ENCODE measurements around the gene IL18RAP. TPM values are rescaled to one million over a fixed set of nuclear protein-coding genes. Genes with fewer than 3 reads are reported as not detected.

Gene IL18RAP
- total RNA-seq, 1 experiment from 2014 or later, result not detected

- TF ChIP-seq, protein P1, sequence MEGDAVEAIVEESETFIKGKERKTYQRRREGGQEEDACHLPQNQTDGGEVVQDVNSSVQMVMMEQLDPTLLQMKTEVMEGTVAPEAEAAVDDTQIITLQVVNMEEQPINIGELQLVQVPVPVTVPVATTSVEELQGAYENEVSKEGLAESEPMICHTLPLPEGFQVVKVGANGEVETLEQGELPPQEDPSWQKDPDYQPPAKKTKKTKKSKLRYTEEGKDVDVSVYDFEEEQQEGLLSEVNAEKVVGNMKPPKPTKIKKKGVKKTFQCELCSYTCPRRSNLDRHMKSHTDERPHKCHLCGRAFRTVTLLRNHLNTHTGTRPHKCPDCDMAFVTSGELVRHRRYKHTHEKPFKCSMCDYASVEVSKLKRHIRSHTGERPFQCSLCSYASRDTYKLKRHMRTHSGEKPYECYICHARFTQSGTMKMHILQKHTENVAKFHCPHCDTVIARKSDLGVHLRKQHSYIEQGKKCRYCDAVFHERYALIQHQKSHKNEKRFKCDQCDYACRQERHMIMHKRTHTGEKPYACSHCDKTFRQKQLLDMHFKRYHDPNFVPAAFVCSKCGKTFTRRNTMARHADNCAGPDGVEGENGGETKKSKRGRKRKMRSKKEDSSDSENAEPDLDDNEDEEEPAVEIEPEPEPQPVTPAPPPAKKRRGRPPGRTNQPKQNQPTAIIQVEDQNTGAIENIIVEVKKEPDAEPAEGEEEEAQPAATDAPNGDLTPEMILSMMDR (IDR thresholded peaks at IDR 0.05; ENCODE audit: unreplicated experiment), result no peak
- BruUV-seq (replicated peaks), result no TSS peak
- intact Hi-C loops (cut with micrococcal nuclease), result no loop called here
- H3K4me3 Mint-ChIP-seq (ENCODE audit: unreplicated experiment), result no peak overlapping the region
- no peaks in the 10 kb centered on the region for H3K27me3 Mint-ChIP-seq (ENCODE audit: insufficient read depth, unreplicated experiment)
- no peak overlapping the region for H3K27ac Mint-ChIP-seq (ENCODE audit: low read depth, unreplicated experiment)
- H3K36me3 Mint-ChIP-seq (ENCODE audit: insufficient read depth, unreplicated experiment), result no peaks in the 10 kb centered on the region
- DNase-seq (ENCODE audit: unreplicated experiment), result no peak
- ChIA-PET CTCF (interaction anchor here (0.5 kb wide), 1 partner anchor 44 kb away, joined by 4 read pairs; the partner anchor contains the start of gene IL18R1), POLR2A (no interaction called here)
- no peaks in the 10 kb centered on the region for H3K9me3 Mint-ChIP-seq (ENCODE audit: unreplicated experiment)
- no peaks in the 10 kb centered on the region for H3K4me1 Mint-ChIP-seq (ENCODE audit: insufficient read depth, unreplicated experiment)
Observed at GRCh38 chr2:102399499-102400141, 23.3 kb upstream of the IL18RAP start.

GRCh38 chr2:102401456-102401855 lies 21.5 kb upstream of the IL18RAP start:
- POLR2A ChIA-PET, result no interaction called here
- H3K27ac Mint-ChIP-seq (ENCODE audit: low read depth, unreplicated experiment), result no peak overlapping the region
- CTCF ChIA-PET, result no interaction called here
- no peaks in the 10 kb centered on the region for H3K36me3 Mint-ChIP-seq (ENCODE audit: insufficient read depth, unreplicated experiment)
- DNase-seq (ENCODE audit: unreplicated experiment), result no peak
- intact Hi-C loops (cut with micrococcal nuclease), result no loop called here
- BruUV-seq (replicated peaks), result no TSS peak
- H3K9me3 Mint-ChIP-seq (ENCODE audit: unreplicated experiment), result no peaks in the 10 kb centered on the region
- no peaks in the 10 kb centered on the region for H3K27me3 Mint-ChIP-seq (ENCODE audit: insufficient read depth, unreplicated experiment)
- TF ChIP-seq, protein P1 (IDR thresholded peaks at IDR 0.05; ENCODE audit: unreplicated experiment), result no peak
- H3K4me3 Mint-ChIP-seq (ENCODE audit: unreplicated experiment), result no peak overlapping the region
- no peaks in the 10 kb centered on the region for H3K4me1 Mint-ChIP-seq (ENCODE audit: insufficient read depth, unreplicated experiment)

GRCh38 chr2:102401865-102402264 lies 21.1 kb upstream of the IL18RAP start:
- no peaks in the 10 kb centered on the region for H3K9me3 Mint-ChIP-seq (ENCODE audit: unreplicated experiment)
- TF ChIP-seq, protein P1 (IDR thresholded peaks at IDR 0.05; ENCODE audit: unreplicated experiment), result no peak
- CTCF ChIA-PET, result no interaction called here
- no peak for DNase-seq (ENCODE audit: unreplicated experiment)
- intact Hi-C loops (cut with micrococcal nuclease), result no loop called here
- POLR2A ChIA-PET, result no interaction called here
- H3K4me1 Mint-ChIP-seq (ENCODE audit: insufficient read depth, unreplicated experiment), result no peaks in the 10 kb centered on the region
- no TSS peak for BruUV-seq (replicated peaks)
- no peak overlapping the region for H3K4me3 Mint-ChIP-seq (ENCODE audit: unreplicated experiment)
- H3K27ac Mint-ChIP-seq (ENCODE audit: low read depth, unreplicated experiment), result no peak overlapping the region
- no peaks in the 10 kb centered on the region for H3K36me3 Mint-ChIP-seq (ENCODE audit: insufficient read depth, unreplicated experiment)
- H3K27me3 Mint-ChIP-seq (ENCODE audit: insufficient read depth, unreplicated experiment), result no peaks in the 10 kb centered on the region

- intact Hi-C loops (cut with micrococcal nuclease), result no loop called here
- no TSS peak for BruUV-seq (replicated peaks)
- TF ChIP-seq, protein P1 (IDR thresholded peaks at IDR 0.05; ENCODE audit: unreplicated experiment), result no peak
Observed at GRCh38 chr2:102410952-102411351, 12.0 kb upstream of the IL18RAP start.

More at GRCh38 chr2:102410952-102411351, 12.0 kb upstream of the IL18RAP start:
- ChIA-PET POLR2A (no interaction called here), CTCF (interaction anchor here (0.6 to 0.9 kb wide), 2 partner anchors 33 to 55 kb away, joined by 3 to 4 read pairs; partner anchors contain the start of gene IL18R1)
- Mint-ChIP-seq H3K27ac (ENCODE audit: low read depth, unreplicated experiment) (no peak overlapping the region), H3K4me3 (ENCODE audit: unreplicated experiment) (no peak overlapping the region), H3K9me3 (ENCODE audit: unreplicated experiment) (no peaks in the 10 kb centered on the region), H3K4me1 (ENCODE audit: insufficient read depth, unreplicated experiment) (no peaks in the 10 kb centered on the region), H3K27me3 (ENCODE audit: insufficient read depth, unreplicated experiment) (no peaks in the 10 kb centered on the region), H3K36me3 (ENCODE audit: insufficient read depth, unreplicated experiment) (no peaks in the 10 kb centered on the region)
- no peak for DNase-seq (ENCODE audit: unreplicated experiment)

Measured in MCF 10A (cell line).